NCI-H2029 treated with DMSO at 0.1 percent for 48 hours (cell line): ENCODE measurements around the gene TPGS1.

Experiments
- DNase-seq: peaks from one replicate; lab custom pipeline; 2025; lab: John Stamatoyannopoulos, UW

The TPGS1 gene

GRCh38 chr19:507286-508203, at the start of gene TPGS1:
TPGS1 (plus strand) TSS chr19:507497; CDS start chr19:507507, 10 bp downstream.
- peak; percentile 97 for DNase-seq

- DNase-seq: no peak
Observed at GRCh38 chr19:457636-458035, 49.7 kb upstream of the TPGS1 start.

DNA sequence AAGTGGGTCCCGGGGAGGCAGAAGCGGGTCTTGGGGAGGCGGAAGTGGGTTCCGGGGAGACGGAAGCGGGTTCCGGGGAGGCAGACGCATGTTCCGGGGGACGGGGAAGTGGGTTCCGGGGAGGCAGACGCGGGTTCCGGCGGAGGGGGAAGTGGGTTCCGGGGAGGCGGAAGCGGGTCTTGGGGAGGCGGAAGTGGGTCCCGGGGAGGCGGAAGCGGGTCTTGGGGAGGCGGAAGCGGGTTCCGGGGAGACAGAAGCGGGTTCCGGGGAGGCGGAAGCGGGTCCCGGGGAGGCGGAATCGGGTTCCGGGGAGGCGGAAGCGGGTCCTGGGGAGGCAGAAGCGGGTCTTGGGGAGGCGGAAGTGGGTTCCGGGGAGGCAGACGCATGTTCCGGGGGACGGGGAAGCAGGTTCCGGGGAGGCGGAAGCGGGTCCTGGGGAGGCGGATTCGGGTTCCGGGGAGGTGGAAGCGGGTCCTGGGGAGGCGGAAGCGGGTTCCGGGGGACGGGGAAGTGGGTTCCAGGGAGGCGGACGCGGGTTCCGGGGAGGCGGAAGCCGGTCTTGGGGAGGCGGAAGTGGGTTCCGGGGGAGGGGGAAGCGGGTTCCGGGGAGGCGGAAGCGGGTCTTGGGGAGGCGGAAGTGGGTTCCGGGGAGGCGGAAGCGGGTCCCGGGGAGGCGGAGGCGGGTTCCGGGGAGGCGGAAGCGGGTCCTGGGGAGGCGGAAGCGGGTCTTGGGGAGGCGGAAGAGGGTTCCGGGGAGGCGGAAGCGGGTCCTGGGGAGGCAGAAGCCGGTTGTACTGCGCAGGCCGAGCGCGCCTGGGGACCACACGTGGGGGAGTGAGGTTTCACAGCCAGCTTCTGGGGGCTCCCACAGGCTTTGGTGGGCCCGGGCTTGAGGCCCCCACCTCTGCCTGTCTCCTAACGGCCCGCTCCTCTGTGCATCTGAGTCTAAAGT, 48.9 kb upstream of the TPGS1 start:
- no peak for DNase-seq

- peak; percentile 35 for DNase-seq
Observed at GRCh38 chr19:459724-460511, 47.4 kb upstream of the TPGS1 start.

DNA sequence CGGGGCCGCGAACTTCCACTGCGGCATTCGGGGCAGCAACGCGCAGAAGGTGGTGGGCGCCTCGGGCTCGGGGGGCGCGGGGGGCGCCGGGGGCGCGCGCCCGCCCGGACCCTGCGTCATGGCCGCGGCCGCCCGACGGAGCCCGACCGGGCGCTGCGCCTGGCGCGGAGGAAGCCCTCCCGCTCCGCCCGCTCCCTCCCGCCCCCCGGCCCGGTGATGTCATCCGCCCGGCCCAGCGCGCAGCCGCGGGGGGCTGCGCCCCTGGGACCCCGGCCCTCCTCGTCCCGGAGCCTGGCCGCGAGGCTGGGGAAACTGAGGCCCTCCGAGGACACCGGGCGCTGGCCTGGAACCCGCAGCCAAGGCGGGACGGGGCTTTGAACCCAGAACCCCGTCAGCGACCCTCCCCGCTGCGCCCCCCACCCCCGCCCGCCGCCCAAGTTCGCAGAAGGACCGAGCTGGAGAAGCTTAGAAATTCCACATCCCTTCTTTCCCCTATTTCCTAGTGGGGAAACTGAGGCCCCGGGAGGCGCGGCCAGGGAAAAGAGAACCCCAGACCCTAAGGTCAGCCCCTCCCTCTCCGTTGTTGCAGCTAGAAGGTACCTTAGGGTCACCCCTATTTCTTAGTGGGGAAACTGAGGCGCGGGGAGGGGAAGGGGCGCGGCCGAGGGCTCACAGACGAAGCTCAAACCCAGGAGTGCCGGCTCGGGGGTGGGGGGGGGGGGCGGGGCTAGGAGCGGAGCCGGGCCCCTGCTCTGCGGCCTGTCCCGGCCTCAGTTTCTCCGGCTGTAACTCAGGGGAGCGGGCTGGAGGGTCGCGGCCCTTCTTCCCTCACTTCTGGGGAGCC, 46.2 kb upstream of the TPGS1 start, which contains the start of gene SHC2:
Gene SHC2, minus strand, starts transcription at position 157 of the 844 bp plus-strand sequence. Its CDS starts 37 bp downstream, at position 120.
- no peak for DNase-seq

GRCh38 chr19:461721-462551, 45.4 kb upstream of the TPGS1 start:
- DNase-seq: peak; percentile 31

DNA sequence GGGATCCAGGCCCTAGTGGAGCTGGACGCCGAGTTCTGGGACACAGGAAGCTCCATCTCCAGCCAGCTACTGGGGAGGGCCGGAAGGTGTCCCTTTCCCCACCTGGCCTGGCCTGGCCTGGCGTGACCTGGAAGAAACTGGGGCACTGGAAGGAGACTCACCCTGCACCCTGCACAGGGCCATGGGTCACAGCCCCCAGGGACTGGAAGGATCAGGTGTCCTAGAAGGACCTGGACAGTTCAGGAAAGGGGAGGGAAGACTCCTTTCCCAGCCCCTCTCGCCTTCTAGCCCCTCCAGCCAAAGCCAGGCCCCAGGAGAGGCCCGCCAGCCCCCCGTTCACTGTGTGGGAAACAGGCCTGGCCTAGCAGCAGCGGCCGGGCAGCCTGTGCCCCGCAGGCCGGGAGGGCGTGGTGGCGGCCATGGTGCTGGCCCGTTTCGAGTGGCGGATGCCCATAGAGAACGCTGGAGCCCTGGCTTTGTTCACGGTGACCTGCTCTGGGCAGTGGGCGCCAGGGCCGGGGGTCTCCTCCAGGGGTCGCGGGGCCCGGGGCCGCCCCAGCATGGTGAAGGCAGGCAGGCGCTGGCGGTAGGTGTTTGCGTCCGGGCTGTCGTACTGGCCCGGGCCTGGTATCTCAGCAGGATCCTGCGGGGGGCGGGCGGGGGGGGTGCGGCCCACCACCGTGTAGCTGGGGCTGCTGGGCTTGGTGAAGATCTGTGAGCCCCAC, 43.7 kb upstream of the TPGS1 start:
- no peak for DNase-seq

- no peak for DNase-seq
Observed at GRCh38 chr19:464208-464545, 43.1 kb upstream of the TPGS1 start.

- no peak for DNase-seq
Observed at GRCh38 chr19:465056-465816, 42.1 kb upstream of the TPGS1 start.

DNA sequence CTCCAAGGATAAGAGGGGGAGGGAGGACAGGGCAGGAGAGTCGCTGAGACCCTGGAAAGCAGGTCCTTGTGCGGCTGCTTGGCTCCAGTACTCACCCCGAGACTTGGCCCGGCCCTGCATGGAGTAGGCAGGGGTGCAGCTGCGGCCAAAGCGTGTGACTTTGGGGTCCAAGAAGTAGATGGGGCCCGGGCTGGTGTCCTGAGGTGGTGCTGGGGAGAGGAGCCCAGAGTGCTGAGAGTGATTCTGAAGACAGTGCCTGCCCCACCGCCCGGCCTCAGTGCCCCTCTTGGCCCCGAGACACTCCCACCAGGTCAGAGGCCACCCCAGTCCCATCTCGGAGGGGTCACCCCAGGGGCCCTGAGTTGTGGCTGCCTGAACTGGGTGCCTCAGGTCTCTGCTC, 39.7 kb upstream of the TPGS1 start:
- DNase-seq: no peak

DNA sequence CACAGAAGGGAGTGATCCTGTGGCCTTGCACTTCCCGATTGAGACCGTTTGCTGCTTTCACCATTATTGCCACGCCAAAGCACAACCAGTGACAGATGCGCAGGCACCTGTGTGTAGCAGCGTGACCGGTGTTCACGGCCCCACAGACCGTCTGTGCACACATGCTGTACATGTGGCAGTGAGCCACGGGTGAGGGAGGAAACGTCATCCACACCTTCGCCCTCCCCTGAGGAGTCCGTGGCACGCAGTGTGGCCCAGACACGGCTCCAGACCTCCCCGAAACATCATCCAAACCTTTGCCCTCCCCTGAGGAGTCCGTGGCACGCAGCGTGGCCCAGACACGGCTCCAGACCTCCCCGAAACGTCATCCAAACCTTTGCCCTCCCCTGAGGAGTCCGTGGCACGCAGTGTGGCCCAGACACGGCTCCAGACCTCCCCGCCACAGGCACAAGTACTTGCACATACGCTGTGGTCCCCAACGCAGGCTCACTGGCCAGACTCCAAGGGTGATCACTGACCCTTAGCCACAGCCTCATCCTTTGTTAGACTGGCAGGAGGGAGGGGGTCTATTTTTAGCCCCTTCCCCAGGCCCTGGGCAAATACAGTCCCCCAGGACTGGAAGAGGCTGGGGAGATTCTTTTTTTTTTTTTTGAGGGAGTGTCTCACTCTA, 38.6 kb upstream of the TPGS1 start:
- DNase-seq: no peak

GRCh38 chr19:469833-470232, 37.5 kb upstream of the TPGS1 start:
- no peak for DNase-seq

DNA sequence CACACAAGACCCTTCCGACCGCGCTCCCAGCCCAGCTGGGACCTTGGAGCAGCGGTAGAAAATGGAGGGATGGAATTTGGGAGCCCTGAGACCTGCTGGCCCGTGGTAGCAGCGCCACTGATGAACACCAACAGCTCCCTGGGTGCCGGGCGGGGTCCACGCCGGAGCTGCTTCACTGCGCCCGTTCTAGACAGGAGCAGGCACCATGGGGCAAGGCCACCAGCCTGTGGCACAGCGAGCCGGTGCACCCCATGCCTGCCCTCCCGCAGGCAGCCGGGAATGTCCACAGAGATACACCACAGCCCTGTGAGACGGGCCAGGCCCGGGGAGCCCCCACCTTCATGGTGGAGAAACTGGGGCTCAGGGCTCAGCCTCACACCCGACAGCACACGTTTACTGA, 36.6 kb upstream of the TPGS1 start:
- DNase-seq: no peak

DNA sequence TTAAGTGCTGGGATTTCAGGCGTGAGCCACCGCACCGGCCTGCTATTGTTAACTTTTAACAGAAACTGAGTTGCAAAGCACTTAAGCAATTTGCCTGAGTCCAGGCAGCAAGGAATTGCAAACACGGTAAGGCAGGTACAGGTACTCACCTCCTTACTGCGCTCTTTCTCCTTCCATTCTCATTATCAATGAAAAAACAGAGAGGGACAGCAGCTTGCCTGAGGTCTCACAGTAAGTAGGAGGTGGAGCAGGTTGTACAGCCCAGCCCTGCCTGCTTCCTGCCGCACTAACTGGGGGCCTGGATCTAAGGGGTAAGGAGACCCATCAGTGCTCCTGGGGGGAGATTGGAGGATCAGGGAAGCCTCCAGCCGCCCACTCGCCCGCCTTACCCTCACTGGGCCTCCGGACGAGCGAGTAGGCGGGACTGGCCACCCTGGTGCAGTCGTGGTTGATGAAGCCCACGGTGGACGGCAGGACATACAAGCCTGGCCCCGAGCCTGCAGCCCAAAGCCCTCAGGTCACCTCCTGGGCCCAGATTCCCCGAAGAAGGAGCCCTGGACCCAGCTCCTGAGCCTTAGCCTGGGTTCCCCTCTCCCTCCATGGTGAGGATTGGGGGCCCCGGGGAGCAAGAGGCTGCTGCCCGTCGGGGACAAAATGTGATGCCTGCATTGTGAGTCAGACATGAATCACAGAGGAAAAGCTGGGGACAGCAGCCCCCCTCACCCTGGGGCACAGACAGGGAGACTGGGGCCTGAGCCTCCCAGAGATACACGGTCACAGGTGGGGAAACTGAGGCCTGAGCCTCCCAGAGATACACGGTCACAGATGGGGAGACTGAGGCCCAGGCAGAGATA, 35.1 kb upstream of the TPGS1 start:
- DNase-seq: no peak

- DNase-seq: no peak
Observed at GRCh38 chr19:474126-475078, 32.9 kb upstream of the TPGS1 start.

DNA sequence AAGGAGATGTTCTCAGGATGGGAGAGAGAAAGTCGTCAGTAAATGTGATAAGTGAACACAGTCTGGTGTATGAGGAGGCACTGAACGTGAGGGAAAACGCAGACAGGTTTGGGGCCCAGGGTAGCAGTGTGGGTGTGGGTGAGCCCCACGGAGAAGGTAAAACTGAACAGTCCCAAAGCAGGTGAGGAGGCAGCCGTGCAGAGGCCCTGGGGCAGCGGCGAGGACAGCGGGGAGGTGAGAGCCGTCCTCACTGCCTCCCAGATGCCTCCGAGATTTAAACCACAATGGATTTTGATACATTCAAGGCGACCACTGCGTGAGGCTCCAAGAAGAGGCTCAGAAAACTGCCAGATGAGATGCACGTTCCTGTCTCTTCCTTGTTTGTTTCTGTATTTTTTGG, 31.9 kb upstream of the TPGS1 start:
- no peak for DNase-seq
